H9 (cell line): Measurements from ENCODE around the gene KPNA2. TPM values are rescaled to one million over a fixed set of nuclear protein-coding genes. Genes with fewer than 3 reads are reported as not detected.

Source experiments
- DNase-seq: peaks from one replicate; pipeline ENCODE4 v3.0.0-alpha.2; 2017
- H2AFZ ChIP-seq: one replicate; pipeline ENCODE4 v1.6.1; 2013; ENCODE audit warnings: mild to moderate bottlenecking, low read length, control low read depth, moderate library complexity
- H2AK5ac ChIP-seq: 2 replicates; pipeline ENCODE4 v1.6.1; 2013; ENCODE audit warnings: low read length, control low read depth, mixed read lengths; ENCODE audit not compliant: insufficient read length
- H2BK120ac ChIP-seq: one replicate; pipeline ENCODE4 v1.6.1; 2013; ENCODE audit warnings: low read depth, mild to moderate bottlenecking, low read length, control low read depth, inconsistent platforms; ENCODE audit not compliant: poor library complexity, severe bottlenecking
- H2BK12ac ChIP-seq: 2 replicates; pipeline ENCODE4 v1.6.1; 2013; ENCODE audit warnings: low read length, control low read depth, mixed read lengths, low read depth; ENCODE audit not compliant: insufficient read length
- H2BK15ac ChIP-seq: 2 replicates; pipeline ENCODE4 v1.6.1; 2013; ENCODE audit warnings: low read depth, low read length, control low read depth
- H2BK20ac ChIP-seq: one replicate; pipeline ENCODE4 v1.6.1; 2013; ENCODE audit warnings: low read depth, mild to moderate bottlenecking, low read length, control low read depth, inconsistent platforms; ENCODE audit not compliant: poor library complexity, severe bottlenecking
- H2BK5ac ChIP-seq: 2 replicates; pipeline ENCODE4 v1.6.1; 2013; ENCODE audit warnings: low read length, control low read depth, mixed read lengths; ENCODE audit not compliant: insufficient read length
- H3K14ac ChIP-seq: 2 replicates; pipeline ENCODE4 v1.6.1; 2013; ENCODE audit warnings: low read length, control low read depth; ENCODE audit not compliant: insufficient read depth
- H3K18ac ChIP-seq: 2 replicates; pipeline ENCODE4 v1.6.1; 2013; ENCODE audit warnings: low read depth, mild to moderate bottlenecking, mixed read lengths, low read length, control low read depth; ENCODE audit not compliant: insufficient read length
- H3K23ac ChIP-seq: 2 replicates; pipeline ENCODE4 v1.6.1; 2013; ENCODE audit warnings: low read length, control low read depth, mixed read lengths, low read depth; ENCODE audit not compliant: insufficient read length
- H3K23me2 ChIP-seq: 2 replicates; pipeline ENCODE4 v1.6.1; 2013; ENCODE audit warnings: low read depth, mild to moderate bottlenecking, mixed read lengths, low read length, control low read depth; ENCODE audit not compliant: insufficient read length, poor library complexity, severe bottlenecking
- H3K27ac ChIP-seq: 2 replicates; pipeline ENCODE4 v1.5.1; 2013; ENCODE audit warnings: low read length, control low read depth, mixed read lengths, low read depth; ENCODE audit not compliant: insufficient read length
- H3K27me3 ChIP-seq: 2 replicates; pipeline ENCODE4 v1.6.1; 2013; ENCODE audit warnings: low read length, control low read depth, inconsistent platforms; ENCODE audit not compliant: insufficient read depth
- H3K4ac ChIP-seq: 2 replicates; pipeline ENCODE4 v1.6.1; 2013; ENCODE audit warnings: low read depth, mild to moderate bottlenecking, control low read depth, inconsistent platforms, low read length, moderate library complexity
- H3K4me1 ChIP-seq: 2 replicates; pipeline ENCODE4 v1.6.1; 2013; ENCODE audit warnings: low read length, control low read depth, inconsistent platforms; ENCODE audit not compliant: insufficient read depth
- H3K4me2 ChIP-seq: 2 replicates; pipeline ENCODE4 v1.6.1; 2013; ENCODE audit warnings: low read length, control low read depth, mixed read lengths; ENCODE audit not compliant: insufficient read length, insufficient read depth
- H3K56ac ChIP-seq: 2 replicates; pipeline ENCODE4 v1.6.1; 2013; ENCODE audit warnings: low read depth, mild to moderate bottlenecking, mixed read lengths, low read length, control low read depth; ENCODE audit not compliant: insufficient read length
- H3K79me1 ChIP-seq: 2 replicates; pipeline ENCODE4 v1.6.1; 2013; ENCODE audit warnings: low read depth, mild to moderate bottlenecking, moderate library complexity, low read length, control low read depth, inconsistent platforms; ENCODE audit not compliant: insufficient read depth, poor library complexity, severe bottlenecking
- H3K79me2 ChIP-seq: 2 replicates; pipeline ENCODE4 v1.6.1; 2013; ENCODE audit warnings: low read length, control low read depth, inconsistent platforms; ENCODE audit not compliant: insufficient read depth
- H3K9ac ChIP-seq: 2 replicates; pipeline ENCODE4 v1.6.1; 2013; ENCODE audit warnings: low read length, control low read depth, mixed read lengths; ENCODE audit not compliant: insufficient read length; ENCODE audit errors: extremely low read depth
- H3K9me3 ChIP-seq: one replicate; pipeline ENCODE4 v1.6.1; 2013; ENCODE audit warnings: low read depth, low read length, inconsistent platforms; ENCODE audit not compliant: control insufficient read depth
- H3T11ph ChIP-seq: one replicate; pipeline ENCODE4 v1.6.1; 2013; ENCODE audit warnings: mild to moderate bottlenecking, low read length, control low read depth, inconsistent platforms
- H4K20me1 ChIP-seq: one replicate; pipeline ENCODE4 v1.6.1; 2013; ENCODE audit not compliant: control insufficient read depth, insufficient read length, insufficient read depth
- H4K5ac ChIP-seq: 2 replicates; pipeline ENCODE4 v1.6.1; 2013; ENCODE audit warnings: low read depth, mild to moderate bottlenecking, mixed read lengths, low read length, control low read depth; ENCODE audit not compliant: insufficient read length
- H4K8ac ChIP-seq: replicated peaks from 2 replicates; pipeline ENCODE4 v1.6.1; 2013; ENCODE audit warnings: low read length, control low read depth, mixed read lengths, low read depth; ENCODE audit not compliant: insufficient read length
- H4K91ac ChIP-seq: 2 replicates; pipeline ENCODE4 v1.6.1; 2013; ENCODE audit warnings: low read depth, mild to moderate bottlenecking, moderate library complexity, mixed read lengths, low read length, control low read depth; ENCODE audit not compliant: insufficient read length
- H3K27ac Mint-ChIP-seq, 3 experiments: 2 replicates in 2 of 3; 3 replicates in 1 of 3; pipeline ENCODE4 v1.8.0; 2020 to 2021; ENCODE audit warnings: mixed read lengths in 3 of 3, mild to moderate bottlenecking in 1 of 3, moderate library complexity in 1 of 3
- H3K27me3 Mint-ChIP-seq: 2 replicates; pipeline ENCODE4 v1.8.0; 2021; ENCODE audit warnings: low read depth, mild to moderate bottlenecking, moderate library complexity, mixed read lengths
- H3K36me3 Mint-ChIP-seq, 3 experiments: 2 replicates in 2 of 3; 3 replicates in 1 of 3; pipeline ENCODE4 v1.8.0; 2020 to 2021; ENCODE audit warnings: low read depth in 3 of 3, mixed read lengths in 3 of 3; ENCODE audit not compliant: insufficient read depth in 1 of 3
- H3K4me1 Mint-ChIP-seq, 2 experiments: 2 replicates each; pipeline ENCODE4 v1.8.0; 2020; ENCODE audit warnings: mixed read lengths in 2 of 2
- H3K4me3 Mint-ChIP-seq, 2 experiments: 2 replicates in 1 of 2; 3 replicates in 1 of 2; pipeline ENCODE4 v1.8.0; 2020 to 2021; ENCODE audit warnings: mild to moderate bottlenecking in 2 of 2, mixed read lengths in 2 of 2, moderate library complexity in 1 of 2
- H3K9me3 Mint-ChIP-seq, 2 experiments: 2 replicates in 1 of 2; 3 replicates in 1 of 2; pipeline ENCODE4 v1.8.0; 2020; ENCODE audit warnings: mild to moderate bottlenecking in 2 of 2, mixed read lengths in 2 of 2, moderate library complexity in 1 of 2
- WGBS: extraction: QIAGEN DNeasy Blood & Tissue Kit; methylation state at CpG from one replicate; pipeline ENCODE4 v1.1.7; 2013; ENCODE audit warnings: missing lambda C conversion rate, low lambda C conversion rate, mixed read lengths; ENCODE audit not compliant: insufficient read length; ENCODE audit errors: extremely low coverage; 5-methylcytosine and 5-hydroxymethylcytosine counted together
- total RNA-seq: library from RNA; stranded (reverse); gene quantifications from 2 replicates; pipeline ENCODE4 v1.2.1, GENCODE V29; 2021
- TF ChIP-seq, protein P1 (sequence below): fragments of 200-600 bp; sonication (generic); conservative IDR thresholded peaks from 3 replicates; pipeline ENCODE4 v1.8.0; 2021; ENCODE audit warnings: antibody characterized with exemption, mild to moderate bottlenecking

The KPNA2 gene
- total RNA-seq, 1 experiment from 2014 or later: 432 TPM

DNA sequence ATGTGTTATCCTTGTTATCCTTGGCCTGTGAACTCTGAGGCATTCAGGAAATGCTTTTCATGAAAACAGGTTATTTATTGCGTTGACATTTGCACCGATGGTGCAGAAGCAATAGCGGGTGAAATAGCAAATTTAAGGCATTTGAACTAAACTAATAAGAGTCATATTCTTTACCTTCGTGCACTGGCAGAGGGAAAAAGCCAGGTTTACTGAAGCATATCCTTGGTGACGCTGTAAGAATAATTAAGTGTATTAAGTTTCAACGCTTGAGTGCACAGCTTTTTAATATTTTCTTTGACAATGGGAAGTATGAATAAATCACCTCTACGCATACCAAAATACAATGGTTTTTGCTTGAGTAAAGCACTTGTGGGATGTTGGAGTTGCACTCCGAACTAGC is 13.6 kb upstream of the KPNA2 start:
- DNase-seq: no peak
- Histone ChIP-seq H3K9me3 (no peaks in the 10 kb centered on the region), H2BK15ac (no peak overlapping the region), H2BK20ac (no peak overlapping the region), H3K23ac (no peak overlapping the region), H3K9ac (no peak overlapping the region), H3K56ac (no peak overlapping the region), H3K27ac (no peak overlapping the region), H4K8ac (no peak overlapping the region), H4K5ac (no peak overlapping the region), H3K23me2 (peaks cover 6% of the 10 kb centered on the region), H2BK5ac (no peak overlapping the region), H3K27me3 (no peaks in the 10 kb centered on the region), H3K79me1 (no peaks in the 10 kb centered on the region), H3K4ac (no peak overlapping the region), H3K4me1 (no peaks in the 10 kb centered on the region), H2AFZ (no peak overlapping the region), H2BK120ac (no peak overlapping the region), H4K91ac (no peak overlapping the region), H3K18ac (no peak overlapping the region), H2BK12ac (no peak overlapping the region), H3K14ac (no peak overlapping the region), H4K20me1 (no peaks in the 10 kb centered on the region), H2AK5ac (no peak overlapping the region), H3K4me2 (no peak overlapping the region), H3K79me2 (no peaks in the 10 kb centered on the region), H3T11ph (no peak overlapping the region)
- Mint-ChIP-seq H3K27me3 (peaks cover 2% of the 10 kb centered on the region; the same call in 1 of the 2 replicates), H3K27ac (no peak overlapping the region), H3K36me3 (no peaks in the 10 kb centered on the region; a peak in 1 of 7 replicates), H3K4me3 (no peak overlapping the region), H3K4me1 (peaks cover 20 to 24% of the 10 kb centered on the region in 2 experiments), H3K9me3 (peaks cover 0 to 2% of the 10 kb centered on the region in 2 experiments; a peak in 1 of 5 replicates)
- TF ChIP-seq, protein P1, sequence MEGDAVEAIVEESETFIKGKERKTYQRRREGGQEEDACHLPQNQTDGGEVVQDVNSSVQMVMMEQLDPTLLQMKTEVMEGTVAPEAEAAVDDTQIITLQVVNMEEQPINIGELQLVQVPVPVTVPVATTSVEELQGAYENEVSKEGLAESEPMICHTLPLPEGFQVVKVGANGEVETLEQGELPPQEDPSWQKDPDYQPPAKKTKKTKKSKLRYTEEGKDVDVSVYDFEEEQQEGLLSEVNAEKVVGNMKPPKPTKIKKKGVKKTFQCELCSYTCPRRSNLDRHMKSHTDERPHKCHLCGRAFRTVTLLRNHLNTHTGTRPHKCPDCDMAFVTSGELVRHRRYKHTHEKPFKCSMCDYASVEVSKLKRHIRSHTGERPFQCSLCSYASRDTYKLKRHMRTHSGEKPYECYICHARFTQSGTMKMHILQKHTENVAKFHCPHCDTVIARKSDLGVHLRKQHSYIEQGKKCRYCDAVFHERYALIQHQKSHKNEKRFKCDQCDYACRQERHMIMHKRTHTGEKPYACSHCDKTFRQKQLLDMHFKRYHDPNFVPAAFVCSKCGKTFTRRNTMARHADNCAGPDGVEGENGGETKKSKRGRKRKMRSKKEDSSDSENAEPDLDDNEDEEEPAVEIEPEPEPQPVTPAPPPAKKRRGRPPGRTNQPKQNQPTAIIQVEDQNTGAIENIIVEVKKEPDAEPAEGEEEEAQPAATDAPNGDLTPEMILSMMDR: no peak
- WGBS: no CpG with 5 or more reads among the region's 8 CpGs
